Cardiac muscle cell (in vitro differentiated cells and primary cell): ENCODE measurements around the gene CENPP. TPM values are rescaled to one million over a fixed set of nuclear protein-coding genes. Genes with fewer than 3 reads are reported as not detected.

Experiments used
- DNase-seq, 2 donors: peaks; one replicate each; pipeline versions ENCODE4 v3.0.0 to v3.0.0-alpha.2; 2010 to 2017; ENCODE audit warnings: low read depth in 1 of 2, low spot score in 1 of 2
- H3K27ac ChIP-seq: fragments of 200-600 bp; sonication (generic); 2 replicates; pipeline ENCODE4 v1.5.1; 2016
- H3K27me3 ChIP-seq: fragments of 200-600 bp; sonication (generic); 2 replicates; pipeline ENCODE4 v1.6.0; 2016; ENCODE audit warnings: control low read depth
- H3K36me3 ChIP-seq: fragments of 200-600 bp; sonication (generic); 2 replicates; pipeline ENCODE4 v1.5.1; 2016; ENCODE audit warnings: control low read depth
- H3K4me1 ChIP-seq: fragments of 200-600 bp; sonication (generic); 2 replicates; pipeline ENCODE4 v1.8.1; 2017; ENCODE audit warnings: low read depth, mild to moderate bottlenecking, mixed run types
- H3K4me3 ChIP-seq: fragments of 200-600 bp; sonication (generic); 2 replicates; pipeline ENCODE4 v1.5.1; 2016; ENCODE audit warnings: mild to moderate bottlenecking
- H3K9me3 ChIP-seq: fragments of 200-600 bp; sonication (generic); 2 replicates; pipeline ENCODE4 v1.5.1; 2017; ENCODE audit warnings: low read depth, mild to moderate bottlenecking, control low read depth
- polyA plus RNA-seq: library from polyadenylated mRNA; unstranded; fragments of >200 nt; fragmentation: Nextera tagmentation; extraction: Ambion mirVana; gene quantifications from 2 replicates; pipeline ENCODE4 v1.2.1, GENCODE V29; 2016
- total RNA-seq: library from RNA; depleted of rRNA; stranded (reverse); fragments of >200 nt; gene quantifications from 2 replicates; pipeline ENCODE4 v1.2.3, GENCODE V29; 2016
- TF ChIP-seq, protein P1 (sequence below): IDR thresholded peaks from 2 replicates; pipeline ENCODE4 v1.5.1; 2012; ENCODE audit warnings: low read depth, mild to moderate bottlenecking, low read length

CENPP gene
- total and polyA plus RNA-seq, 2 experiments from 2014 or later: 1.6 to 5.0 TPM

GRCh38 chr9:92294297-92294676, 31.5 kb upstream of the CENPP start:
- H3K4me3 ChIP-seq: peak overlapping the region; percentile 70
- peak overlapping the region; percentile 94 for H3K27ac ChIP-seq
- H3K36me3 ChIP-seq: peaks cover 19% of the 10 kb centered on the region
- DNase-seq: peak in 1 of 2 donors; percentile 40
- peaks cover 31% of the 10 kb centered on the region for H3K4me1 ChIP-seq
- TF ChIP-seq, protein P1, sequence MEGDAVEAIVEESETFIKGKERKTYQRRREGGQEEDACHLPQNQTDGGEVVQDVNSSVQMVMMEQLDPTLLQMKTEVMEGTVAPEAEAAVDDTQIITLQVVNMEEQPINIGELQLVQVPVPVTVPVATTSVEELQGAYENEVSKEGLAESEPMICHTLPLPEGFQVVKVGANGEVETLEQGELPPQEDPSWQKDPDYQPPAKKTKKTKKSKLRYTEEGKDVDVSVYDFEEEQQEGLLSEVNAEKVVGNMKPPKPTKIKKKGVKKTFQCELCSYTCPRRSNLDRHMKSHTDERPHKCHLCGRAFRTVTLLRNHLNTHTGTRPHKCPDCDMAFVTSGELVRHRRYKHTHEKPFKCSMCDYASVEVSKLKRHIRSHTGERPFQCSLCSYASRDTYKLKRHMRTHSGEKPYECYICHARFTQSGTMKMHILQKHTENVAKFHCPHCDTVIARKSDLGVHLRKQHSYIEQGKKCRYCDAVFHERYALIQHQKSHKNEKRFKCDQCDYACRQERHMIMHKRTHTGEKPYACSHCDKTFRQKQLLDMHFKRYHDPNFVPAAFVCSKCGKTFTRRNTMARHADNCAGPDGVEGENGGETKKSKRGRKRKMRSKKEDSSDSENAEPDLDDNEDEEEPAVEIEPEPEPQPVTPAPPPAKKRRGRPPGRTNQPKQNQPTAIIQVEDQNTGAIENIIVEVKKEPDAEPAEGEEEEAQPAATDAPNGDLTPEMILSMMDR: no peak
- no peaks in the 10 kb centered on the region for H3K9me3 ChIP-seq
- H3K27me3 ChIP-seq: no peaks in the 10 kb centered on the region

GRCh38 chr9:92295240-92295790, 30.4 kb upstream of the CENPP start:
- Histone ChIP-seq H3K27me3 (no peaks in the 10 kb centered on the region), H3K4me3 (no peak overlapping the region), H3K36me3 (peaks cover 25% of the 10 kb centered on the region), H3K4me1 (peaks cover 31% of the 10 kb centered on the region), H3K9me3 (no peaks in the 10 kb centered on the region), H3K27ac (peak overlapping the region; percentile 94)
- peak in 1 of 2 donors; percentile 71 for DNase-seq
- TF ChIP-seq, protein P1: no peak

DNA sequence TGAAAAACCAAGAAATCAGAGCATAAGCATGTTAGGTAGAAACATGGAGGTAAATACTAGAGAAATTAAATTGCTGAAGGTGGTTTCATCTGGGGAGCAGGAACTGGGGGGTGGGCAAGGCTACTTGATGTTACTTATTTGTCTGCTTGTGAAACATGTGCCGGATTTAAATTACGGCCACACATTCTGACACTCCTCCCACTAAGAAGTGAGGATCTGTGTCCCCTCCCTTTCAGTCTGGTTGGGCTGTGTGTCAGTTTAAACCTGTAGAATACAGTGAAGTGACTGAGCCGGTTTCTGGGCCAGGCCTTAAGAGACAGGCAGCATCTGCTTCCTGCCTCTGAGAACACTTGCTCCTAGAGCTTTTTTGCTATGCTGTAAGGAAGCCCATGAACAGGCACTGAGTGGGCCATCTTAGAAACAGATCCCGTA, 29.9 kb upstream of the CENPP start:
- H3K36me3 ChIP-seq: peaks cover 30% of the 10 kb centered on the region
- no peaks in the 10 kb centered on the region for H3K27me3 ChIP-seq
- TF ChIP-seq, protein P1: no peak
- H3K4me1 ChIP-seq: peaks cover 31% of the 10 kb centered on the region
- DNase-seq: peak in 1 of 2 donors; percentile 40
- H3K27ac ChIP-seq: peak overlapping the region; percentile 94
- no peaks in the 10 kb centered on the region for H3K9me3 ChIP-seq
- no peak overlapping the region for H3K4me3 ChIP-seq

GRCh38 chr9:92297611-92298010, 28.1 kb upstream of the CENPP start:
- no peak for DNase-seq
- H3K27ac ChIP-seq: peak overlapping the region; percentile 54
- peaks cover 31% of the 10 kb centered on the region for H3K4me1 ChIP-seq
- H3K9me3 ChIP-seq: no peaks in the 10 kb centered on the region
- no peaks in the 10 kb centered on the region for H3K27me3 ChIP-seq
- TF ChIP-seq, protein P1: no peak
- peaks cover 46% of the 10 kb centered on the region for H3K36me3 ChIP-seq
- H3K4me3 ChIP-seq: no peak overlapping the region

- Histone ChIP-seq H3K9me3 (no peaks in the 10 kb centered on the region), H3K36me3 (peaks cover 46% of the 10 kb centered on the region), H3K27ac (no peak overlapping the region), H3K27me3 (no peaks in the 10 kb centered on the region), H3K4me3 (no peak overlapping the region), H3K4me1 (peaks cover 27% of the 10 kb centered on the region)
- DNase-seq: no peak
- TF ChIP-seq, protein P1: no peak
Observed at GRCh38 chr9:92298036-92298435, 27.7 kb upstream of the CENPP start.
